HepG2 (cell line): Measurements from ENCODE around the gene JUND. TPM values are rescaled to one million over a fixed set of nuclear protein-coding genes. Genes with fewer than 3 reads are reported as not detected.

Source experiments
- ATF6 ChIP-seq: sonication (generic); formaldehyde crosslinking; conservative IDR thresholded peaks from 2 replicates; pipeline ENCODE4 v1.4.0; 2020; ENCODE audit warnings: missing genetic modification reagents
- CTCF ChIP-seq: sonication (generic); formaldehyde crosslinking; IDR thresholded peaks from 2 replicates; pipeline ENCODE4 v1.5.0; 2020; ENCODE audit warnings: mild to moderate bottlenecking, missing genetic modification reagents, moderate library complexity
- GABPB1 ChIP-seq: IDR thresholded peaks from 2 replicates; pipeline ENCODE4 v1.6.1; 2016; ENCODE audit warnings: mild to moderate bottlenecking, missing genetic modification reagents, moderate library complexity, missing compliant biosample characterization
- JARID2 ChIP-seq: sonication (generic); formaldehyde crosslinking; IDR thresholded peaks from 2 replicates; pipeline ENCODE4 v1.8.1; 2023; ENCODE audit warnings: missing genetic modification reagents, inconsistent platforms; ENCODE audit not compliant: insufficient replicate concordance
- MED13 ChIP-seq: sonication (generic); formaldehyde crosslinking; IDR thresholded peaks from 2 replicates; pipeline ENCODE4 v1.5.0; 2020; ENCODE audit warnings: missing genetic modification reagents
- PATZ1 ChIP-seq: sonication (generic); formaldehyde crosslinking; IDR thresholded peaks from 2 replicates; pipeline ENCODE4 v1.4.0; 2020; ENCODE audit warnings: missing genetic modification reagents
- RFX3 ChIP-seq: IDR thresholded peaks from 2 replicates; pipeline ENCODE4 v1.6.1; 2016; ENCODE audit warnings: missing biosample characterization, missing genetic modification reagents
- RNF219 ChIP-seq: sonication (generic); formaldehyde crosslinking; IDR thresholded peaks from 2 replicates; pipeline ENCODE4 v1.5.0; 2020; ENCODE audit warnings: mild to moderate bottlenecking, missing genetic modification reagents
- RXRB ChIP-seq: IDR thresholded peaks from 2 replicates; pipeline ENCODE4 v1.6.1; 2016; ENCODE audit warnings: borderline replicate concordance, missing genetic modification reagents, missing compliant biosample characterization
- SALL1 ChIP-seq: sonication (generic); formaldehyde crosslinking; IDR thresholded peaks from 2 replicates; pipeline ENCODE4 v1.8.0; 2022; ENCODE audit warnings: mild to moderate bottlenecking, missing genetic modification reagents
- TARDBP ChIP-seq: sonication (generic); formaldehyde crosslinking; IDR thresholded peaks from 2 replicates; pipeline ENCODE4 v1.8.0; 2022; ENCODE audit warnings: mild to moderate bottlenecking, missing genetic modification reagents
- TEAD2 ChIP-seq: sonication (generic); formaldehyde crosslinking; IDR thresholded peaks from 2 replicates; pipeline ENCODE4 v1.9.0; 2021; ENCODE audit warnings: missing genetic modification reagents
- TFE3 ChIP-seq: IDR thresholded peaks from 2 replicates; pipeline ENCODE4 v1.6.1; 2016
- TOPORS ChIP-seq: sonication (generic); formaldehyde crosslinking; IDR thresholded peaks from 2 replicates; pipeline ENCODE4 v1.8.0; 2023; ENCODE audit warnings: mild to moderate bottlenecking, missing genetic modification reagents
- ZNF639 ChIP-seq: conservative IDR thresholded peaks from 2 replicates; pipeline ENCODE4 v1.6.1; 2018; ENCODE audit warnings: missing genetic modification reagents
- ZNF772 ChIP-seq: sonication (generic); formaldehyde crosslinking; IDR thresholded peaks from 2 replicates; pipeline ENCODE4 v1.5.0; 2020; ENCODE audit warnings: mild to moderate bottlenecking, missing genetic modification reagents
- ZNF781 ChIP-seq: sonication (generic); formaldehyde crosslinking; IDR thresholded peaks from 2 replicates; pipeline ENCODE4 v1.5.1; 2020; ENCODE audit warnings: borderline replicate concordance, mild to moderate bottlenecking, missing genetic modification reagents; ENCODE audit errors: not compliant biosample characterization
- polyA plus RNA-seq, 8 experiments: library from polyadenylated mRNA; depleted of rRNA in 3 of 8; stranded (reverse) in 7 of 8; unstranded in 1 of 8; fragments of >200 nt; fragmentation: Illumina TruSeq in 4 of 8; extraction: Trizol in 4 of 8; gene quantifications; 2 replicates each; pipeline versions ENCODE4 v1.2.1 to v1.2.3, GENCODE V29; 2011 to 2016; ENCODE audit warnings: low read depth in 4 of 8, missing spikeins in 1 of 8, mixed read lengths in 1 of 8; ENCODE audit not compliant: insufficient read depth in 1 of 8
- total RNA-seq, 5 experiments: library from RNA; depleted of rRNA; stranded (reverse); fragments of >200 nt; fragmentation: Illumina TruSeq; extraction: Trizol; gene quantifications; 2 replicates each; pipeline ENCODE4 v1.2.3, GENCODE V29; 2016; ENCODE audit warnings: low read depth in 1 of 5

JUND gene
- total and polyA plus RNA-seq, 2 of the 13 experiments (the other 11 are each of a cell fraction or from before 2014, with no cell fraction given), result 41.2 to 59.8 TPM

- TF ChIP-seq ZNF639 (CRISPR knock-in tag) (peak; percentile 69), RNF219 (CRISPR knock-in tag) (no peak), RFX3 (CRISPR knock-in tag) (peak; percentile 85), PATZ1 (peak; percentile 89), ZNF772 (CRISPR knock-in tag) (no peak), ZNF781 (no peak), JARID2 (CRISPR knock-in tag) (no peak), MED13 (no peak; the same call in 1 of the 2 replicates), ATF6 (no peak), TEAD2 (CRISPR knock-in tag) (no peak), TOPORS (no peak), TFE3 (CRISPR knock-in tag) (no peak), SALL1 (CRISPR knock-in tag) (peak; percentile 46; the same call in 1 of the 2 replicates), GABPB1 (CRISPR knock-in tag) (peak; percentile 66), RXRB (CRISPR knock-in tag) (no peak), TARDBP (CRISPR knock-in tag) (no peak), CTCF (CRISPR knock-in tag) (no peak)
These were observed at the start of gene JUND (continued) for GRCh38 chr19:18281082-18282020.
